CD4-positive, CD25-positive, alpha-beta regulatory T cell (primary cell): ENCODE measurements around the gene IDH1. TPM values are rescaled to one million over a fixed set of nuclear protein-coding genes. Genes with fewer than 3 reads are reported as not detected.
"Not testable (repeated sequence)": the region's sequence is repeated elsewhere in the genome, so short reads cannot be mapped to it uniquely, and the experiment has no call there.

Source experiments
- ATAC-seq, 2 donors: fragments of 150-1000 bp; cut with Tn5 transposase; one replicate each; pipeline ENCODE4 v1.10.0; 2021; ENCODE audit warnings: low read depth in 2 of 2, moderate number of reproducible peaks in 2 of 2, moderate library complexity in 1 of 2
- DNase-seq, 3 donors: peaks; one replicate each; pipeline versions ENCODE4 v3.0.0 to v3.0.0-alpha.2; 2012 to 2022; ENCODE audit warnings: mixed read lengths in 1 of 3
- H3K27ac ChIP-seq: one replicate; pipeline ENCODE4 v1.7.0; 2013; ENCODE audit warnings: mild to moderate bottlenecking, low read length; ENCODE audit not compliant: insufficient read depth, poor library complexity, severe bottlenecking
- H3K27me3 ChIP-seq: one replicate; pipeline ENCODE4 v1.7.0; 2013; ENCODE audit warnings: low read length; ENCODE audit not compliant: control insufficient read depth, insufficient read depth
- H3K36me3 ChIP-seq: one replicate; pipeline ENCODE4 v1.7.0; 2013; ENCODE audit warnings: mild to moderate bottlenecking, low read length, moderate library complexity; ENCODE audit not compliant: control insufficient read depth, insufficient read depth
- H3K4me1 ChIP-seq: 2 replicates; pipeline ENCODE4 v1.7.0; 2013; ENCODE audit warnings: mild to moderate bottlenecking, low read length; ENCODE audit not compliant: insufficient read depth, control insufficient read depth, poor library complexity, severe bottlenecking
- H3K4me3 ChIP-seq: one replicate; pipeline ENCODE4 v1.7.0; 2013; ENCODE audit warnings: low read depth, mild to moderate bottlenecking, low read length, moderate library complexity
- H3K9me3 ChIP-seq, 2 experiments: 1 replicate in 1 of 2; 2 replicates in 1 of 2; pipeline ENCODE4 v1.7.0; 2013; ENCODE audit warnings: low read length in 2 of 2, mild to moderate bottlenecking in 1 of 2, moderate library complexity in 1 of 2; ENCODE audit not compliant: control insufficient read depth in 2 of 2
- H3K27ac Mint-ChIP-seq, 3 donors: one replicate each; pipeline ENCODE4 v1.8.0; 2020 to 2022; ENCODE audit warnings: mild to moderate bottlenecking in 3 of 3, mixed read lengths in 3 of 3, moderate library complexity in 2 of 3
- H3K27me3 Mint-ChIP-seq: one replicate; pipeline ENCODE4 v1.8.0; 2022; ENCODE audit warnings: mild to moderate bottlenecking, mixed read lengths
- H3K36me3 Mint-ChIP-seq: one replicate; pipeline ENCODE4 v1.8.0; 2020; ENCODE audit warnings: mixed read lengths
- H3K4me1 Mint-ChIP-seq, 4 donors: one replicate each; pipeline ENCODE4 v1.8.0; 2020 to 2022; ENCODE audit warnings: mixed read lengths in 4 of 4, mild to moderate bottlenecking in 1 of 4
- H3K4me3 Mint-ChIP-seq, 4 donors: one replicate each; pipeline ENCODE4 v1.8.0; 2020 to 2022; ENCODE audit warnings: mild to moderate bottlenecking in 4 of 4, mixed read lengths in 4 of 4, moderate library complexity in 3 of 4
- H3K9me3 Mint-ChIP-seq, 7 donors: one replicate each; pipeline ENCODE4 v1.8.0; 2020 to 2022; ENCODE audit warnings: mixed read lengths in 7 of 7, mild to moderate bottlenecking in 3 of 7, moderate library complexity in 2 of 7
- polyA plus RNA-seq, 4 donors: library from polyadenylated mRNA; unstranded; fragments of 300-500 nt; fragmentation: Illumina TruSeq; gene quantifications; one replicate each; pipeline ENCODE4 v1.2.3, GENCODE V29; 2021
- total RNA-seq: library from RNA; stranded (reverse); gene quantifications from one replicate; pipeline ENCODE4 v1.2.3, GENCODE V29; 2022

The IDH1 gene
- total and polyA plus RNA-seq, 5 donors from 2014 or later = 8.1 to 10.4 (median 9.1) TPM

DNA sequence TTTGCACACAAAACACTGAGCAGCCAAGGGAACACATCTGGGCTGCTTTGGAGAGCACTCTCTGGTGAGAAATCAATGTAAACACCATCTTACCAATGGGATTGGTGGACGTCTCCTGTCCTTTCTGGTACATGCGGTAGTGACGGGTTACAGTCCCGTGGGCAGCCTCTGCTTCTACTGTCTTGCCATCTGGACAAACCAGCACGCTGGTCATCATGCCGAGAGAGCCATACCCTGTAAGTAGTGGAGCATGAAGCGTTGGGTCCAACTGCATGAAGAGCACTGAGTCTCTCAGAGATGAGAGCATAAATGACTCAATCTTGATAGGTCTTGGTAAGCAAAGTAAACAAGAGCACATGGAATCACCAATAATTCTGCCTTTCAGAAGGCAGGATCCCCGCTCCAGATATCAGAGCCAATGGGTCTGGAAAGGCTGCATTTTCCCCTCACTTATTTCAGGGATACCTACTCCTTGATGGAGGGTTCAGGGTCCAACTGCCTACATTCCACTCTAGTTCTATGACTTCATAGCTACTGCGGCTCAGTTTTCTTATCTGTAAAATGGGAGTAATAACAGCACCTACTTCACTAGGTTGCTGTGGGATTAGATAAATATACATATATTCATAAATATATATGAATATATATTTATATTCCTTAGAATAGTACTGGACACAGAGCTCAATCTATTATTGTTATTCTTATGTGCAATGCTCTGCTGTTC lies 14.9 kb downstream of the IDH1 start:
- Mint-ChIP-seq H3K4me3 (no peak overlapping the region), H3K4me1 (peaks cover 0 to 3% (median 0%) of the 10 kb centered on the region in 4 donors), H3K36me3 (peaks cover 69% of the 10 kb centered on the region), H3K27ac (peak overlapping the region in 1 of 3 donors; percentile 59), H3K27me3 (no peaks in the 10 kb centered on the region), H3K9me3 (peaks cover 0 to 2% (median 0%) of the 10 kb centered on the region in 7 donors)
- DNase-seq (no peak), ATAC-seq (no peak)
- Histone ChIP-seq H3K4me1 (no peaks in the 10 kb centered on the region), H3K9me3 (peaks cover 0 to 2% of the 10 kb centered on the region in 2 experiments), H3K4me3 (no peak overlapping the region), H3K27me3 (no peaks in the 10 kb centered on the region), H3K27ac (no peak overlapping the region), H3K36me3 (peaks cover 54% of the 10 kb centered on the region)

DNA sequence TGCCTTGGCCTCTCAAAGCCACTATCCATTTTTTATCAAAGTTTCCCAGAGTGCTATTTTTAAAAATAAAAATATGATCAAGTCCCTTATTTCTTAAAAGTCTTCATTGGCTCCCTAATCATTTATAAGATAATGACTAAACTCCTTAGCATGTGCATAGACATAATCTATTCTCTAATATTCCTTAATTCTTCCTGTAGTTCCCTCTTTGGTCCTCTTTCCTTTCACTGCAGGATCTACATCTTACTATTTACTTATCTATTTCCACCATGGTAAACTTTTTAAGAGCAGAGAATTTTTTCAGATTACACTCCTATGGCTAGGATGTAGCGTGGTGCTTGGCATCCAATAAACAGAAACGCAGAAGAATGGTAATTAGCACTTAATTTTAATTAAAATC lies 19.0 kb downstream of the IDH1 start:
- Histone ChIP-seq H3K4me1 (no peaks in the 10 kb centered on the region), H3K36me3 (peaks cover 28% of the 10 kb centered on the region), H3K27ac (no peak overlapping the region), H3K27me3 (no peaks in the 10 kb centered on the region), H3K4me3 (no peak overlapping the region), H3K9me3 (peaks cover 0 to 14% of the 10 kb centered on the region in 2 experiments)
- Mint-ChIP-seq H3K36me3 (peaks cover 47% of the 10 kb centered on the region), H3K4me1 (no peaks in the 10 kb centered on the region), H3K4me3 (no peak overlapping the region), H3K27ac (no peak overlapping the region), H3K27me3 (no peaks in the 10 kb centered on the region), H3K9me3 (peaks cover 0 to 12% (median 6%) of the 10 kb centered on the region in 7 donors)
- ATAC-seq (no peak), DNase-seq (no peak)

DNA sequence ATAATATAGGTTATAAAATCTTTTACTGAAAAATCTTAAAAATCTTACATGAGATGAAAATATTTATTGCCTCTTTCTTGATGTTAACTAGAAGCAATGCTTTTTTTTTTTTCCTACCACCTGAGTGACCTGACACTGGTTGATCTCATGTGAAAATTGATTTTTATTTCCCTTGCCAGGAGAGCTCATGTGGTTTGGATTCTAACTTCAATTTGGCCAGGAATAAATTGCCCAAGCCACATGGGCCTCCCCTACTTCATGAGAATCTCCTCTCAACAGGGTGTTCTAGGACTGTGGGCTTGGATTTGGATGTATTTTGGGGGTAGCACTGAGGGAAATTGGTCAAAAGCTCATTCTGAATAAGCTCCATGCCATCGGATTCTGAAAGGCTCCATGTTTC lies 20.1 kb downstream of the IDH1 start:
- Mint-ChIP-seq H3K27ac (no peak overlapping the region), H3K27me3 (no peaks in the 10 kb centered on the region), H3K4me3 (no peak overlapping the region), H3K9me3 (peaks cover 0 to 12% (median 6%) of the 10 kb centered on the region in 7 donors), H3K4me1 (no peaks in the 10 kb centered on the region), H3K36me3 (peaks cover 40% of the 10 kb centered on the region)
- H3K9me3 ChIP-seq = peaks cover 0 to 14% of the 10 kb centered on the region in 2 experiments
- no peak overlapping the region for H3K27ac ChIP-seq
- no peak for DNase-seq
- peaks cover 22% of the 10 kb centered on the region for H3K36me3 ChIP-seq
- no peaks in the 10 kb centered on the region for H3K27me3 ChIP-seq
- H3K4me1 ChIP-seq = no peaks in the 10 kb centered on the region
- H3K4me3 ChIP-seq = no peak overlapping the region
- no peak for ATAC-seq

DNA sequence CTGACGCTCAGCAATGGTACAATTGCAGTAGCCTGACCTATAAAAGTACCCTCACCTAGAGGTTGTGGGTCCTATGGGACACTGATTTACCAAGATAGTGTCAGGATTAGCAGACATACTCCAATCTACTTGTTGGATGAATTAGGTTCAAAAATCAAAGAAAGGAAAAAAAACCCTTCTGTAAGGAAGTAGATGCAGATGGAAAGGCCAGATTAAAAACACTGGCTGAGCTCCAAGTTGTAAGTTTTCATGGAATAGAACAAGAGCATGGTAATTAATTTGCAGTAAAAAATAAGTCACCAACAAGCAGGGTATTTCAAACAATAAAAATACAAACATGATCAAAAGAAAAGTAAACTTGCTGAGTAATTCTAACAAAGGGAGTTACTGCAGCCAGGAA lies 26.4 kb downstream of the IDH1 start:
- Mint-ChIP-seq H3K27ac (no peak overlapping the region), H3K9me3 (peaks cover 0 to 12% (median 4%) of the 10 kb centered on the region in 7 donors), H3K4me1 (peaks cover 0 to 3% (median 0%) of the 10 kb centered on the region in 4 donors), H3K27me3 (peaks cover 6% of the 10 kb centered on the region), H3K4me3 (no peak overlapping the region), H3K36me3 (no peaks in the 10 kb centered on the region)
- Histone ChIP-seq H3K4me1 (no peaks in the 10 kb centered on the region), H3K27me3 (no peaks in the 10 kb centered on the region), H3K9me3 (peaks cover 0 to 12% of the 10 kb centered on the region in 2 experiments), H3K27ac (no peak overlapping the region), H3K4me3 (no peak overlapping the region), H3K36me3 (no peaks in the 10 kb centered on the region)
- DNase-seq (no peak), ATAC-seq (no peak)

DNA sequence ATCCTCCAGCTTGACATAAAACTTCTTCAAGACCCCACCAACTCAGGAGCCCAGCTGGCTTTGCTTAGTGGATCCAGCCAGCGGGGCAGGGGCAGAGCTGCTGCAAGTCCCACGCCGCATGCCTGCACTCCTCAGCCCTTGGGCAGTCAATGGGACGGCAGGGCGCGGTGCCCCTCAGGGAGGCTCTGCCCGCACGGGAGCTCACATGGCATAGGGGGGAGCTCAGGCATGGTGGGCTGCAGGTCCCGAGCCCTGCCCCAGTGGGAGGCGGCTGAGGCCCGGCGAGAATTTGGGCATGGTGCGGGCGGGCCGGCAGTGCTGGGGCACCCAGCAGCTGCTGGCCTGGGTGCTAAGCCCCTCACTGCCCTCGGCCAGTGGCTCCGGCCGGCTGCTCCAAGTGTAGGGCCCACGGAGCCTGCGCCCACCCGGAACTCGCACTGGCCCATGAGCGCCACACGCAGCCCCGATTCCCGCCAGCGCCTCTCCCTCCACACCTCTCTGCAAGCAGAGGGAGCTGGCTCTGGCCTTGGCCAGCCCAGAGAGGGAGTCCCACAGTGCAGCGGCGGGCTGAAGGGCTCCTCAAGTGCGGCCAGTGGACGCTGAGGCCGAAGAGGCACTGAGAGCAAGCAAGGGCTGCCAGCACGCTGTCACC lies 27.2 kb downstream of the IDH1 start:
- H3K4me1 ChIP-seq = no peaks in the 10 kb centered on the region
- ATAC-seq (no peak), DNase-seq (no peak)
- H3K27ac ChIP-seq = no peak overlapping the region
- peaks cover 0 to 3% (median 0%) of the 10 kb centered on the region in 4 donors for H3K4me1 Mint-ChIP-seq
- H3K27me3 Mint-ChIP-seq = peaks cover 12% of the 10 kb centered on the region
- no peaks in the 10 kb centered on the region for H3K36me3 ChIP-seq
- peaks cover 0 to 12% (median 4%) of the 10 kb centered on the region in 7 donors for H3K9me3 Mint-ChIP-seq
- no peak overlapping the region for H3K4me3 Mint-ChIP-seq
- H3K4me3 ChIP-seq = no peak overlapping the region
- no peak overlapping the region for H3K27ac Mint-ChIP-seq
- no peaks in the 10 kb centered on the region for H3K27me3 ChIP-seq
- H3K36me3 Mint-ChIP-seq = no peaks in the 10 kb centered on the region
- peaks cover 0 to 10% of the 10 kb centered on the region in 2 experiments for H3K9me3 ChIP-seq

DNA sequence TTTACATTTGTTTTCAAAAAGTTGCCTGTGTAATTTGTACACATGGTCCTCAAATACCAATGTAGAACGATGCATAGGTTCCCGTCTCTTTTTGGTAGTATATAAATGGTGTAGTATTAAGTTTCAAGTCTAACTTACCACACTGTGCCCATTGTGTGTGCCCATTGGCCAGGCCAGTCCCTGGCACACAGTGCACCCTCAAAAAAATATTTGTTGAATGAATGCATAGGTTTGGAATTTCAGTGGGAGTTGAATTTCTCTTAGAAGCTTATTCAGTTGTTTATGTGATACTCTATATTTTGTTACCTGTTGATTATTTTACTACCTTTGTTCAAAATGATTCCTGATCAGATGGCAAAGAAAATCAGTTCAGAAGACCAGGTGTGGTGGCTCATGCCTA lies 30.1 kb downstream of the IDH1 start:
- Histone ChIP-seq H3K27me3 (no peaks in the 10 kb centered on the region), H3K36me3 (no peaks in the 10 kb centered on the region), H3K27ac (no peak overlapping the region), H3K4me3 (no peak overlapping the region), H3K4me1 (no peaks in the 10 kb centered on the region), H3K9me3 (no peaks in the 10 kb centered on the region)
- Mint-ChIP-seq H3K27ac (no peak overlapping the region), H3K4me1 (peaks cover 0 to 3% (median 0%) of the 10 kb centered on the region in 4 donors), H3K27me3 (peaks cover 27% of the 10 kb centered on the region), H3K4me3 (no peak overlapping the region), H3K36me3 (no peaks in the 10 kb centered on the region), H3K9me3 (no peaks in the 10 kb centered on the region)
- no peak for ATAC-seq
- DNase-seq = no peak

DNA sequence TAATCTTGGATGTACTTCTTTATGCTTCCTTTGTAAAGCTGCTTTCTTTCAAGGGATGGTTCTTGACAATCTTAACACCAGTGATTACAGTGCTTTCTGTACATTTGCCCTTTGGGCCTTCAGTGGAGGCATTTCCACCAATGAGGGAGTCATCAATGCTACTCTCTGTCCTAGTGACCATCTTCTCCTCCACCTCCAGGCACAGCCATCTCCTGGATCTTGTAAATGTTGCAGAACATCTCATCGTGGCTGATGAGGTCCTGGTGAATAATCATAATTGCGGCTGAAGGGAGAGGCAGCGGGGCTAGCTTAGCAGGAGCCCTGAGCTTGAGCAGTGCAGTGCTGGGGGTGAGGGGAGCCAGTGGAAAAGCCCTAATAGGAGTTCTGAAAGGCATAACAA lies 32.5 kb downstream of the IDH1 start:
- H3K36me3 ChIP-seq = no peaks in the 10 kb centered on the region
- Mint-ChIP-seq H3K36me3 (no peaks in the 10 kb centered on the region), H3K27ac (no peak overlapping the region), H3K4me1 (no peaks in the 10 kb centered on the region), H3K9me3 (no peaks in the 10 kb centered on the region), H3K27me3 (peaks cover 23% of the 10 kb centered on the region), H3K4me3 (no peak overlapping the region)
- DNase-seq (no peak), ATAC-seq (no peak)
- H3K4me1 ChIP-seq = no peaks in the 10 kb centered on the region
- H3K27ac ChIP-seq = no peak overlapping the region
- H3K27me3 ChIP-seq = no peaks in the 10 kb centered on the region
- H3K9me3 ChIP-seq = no peaks in the 10 kb centered on the region
- no peak overlapping the region for H3K4me3 ChIP-seq

DNA sequence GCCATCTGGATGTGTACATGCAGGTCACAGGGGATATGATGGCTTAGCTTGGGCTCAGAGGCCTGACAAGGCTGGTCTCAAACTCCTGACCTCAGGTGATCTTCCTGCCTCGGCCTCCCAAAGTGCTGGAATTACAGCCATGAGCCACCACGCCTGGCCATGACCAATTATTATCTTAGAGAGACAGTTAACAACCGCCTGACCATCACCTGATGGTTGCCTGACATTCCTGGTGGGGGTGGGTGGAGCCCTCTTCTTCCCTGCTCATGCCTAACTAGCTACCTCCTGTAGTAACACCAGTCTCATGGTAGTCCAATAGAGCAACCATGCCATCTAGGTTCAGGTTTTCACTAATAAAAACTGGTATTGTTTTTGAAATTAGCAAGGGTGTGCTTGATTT lies 33.0 kb downstream of the IDH1 start:
- not testable (repeated sequence) for H3K9me3 Mint-ChIP-seq, H3K36me3 Mint-ChIP-seq, H3K4me1 Mint-ChIP-seq, ATAC-seq, H3K27ac Mint-ChIP-seq, H3K27ac ChIP-seq, H3K27me3 ChIP-seq, H3K4me3 Mint-ChIP-seq, H3K4me1 ChIP-seq, H3K9me3 ChIP-seq, H3K36me3 ChIP-seq, H3K4me3 ChIP-seq, DNase-seq
- peaks cover 23% of the 10 kb centered on the region for H3K27me3 Mint-ChIP-seq
